Stimulated activated CD4-positive, alpha-beta T cell treated with anti-CD3 and anti-CD28 coated beads, Interleukin-4, amount 100 ng/mL, for 24 hours (primary cell): ENCODE measurements around the gene MSTO1.
"Not testable (repeated sequence)": the region's sequence is repeated elsewhere in the genome, so short reads cannot be mapped to it uniquely, and the experiment has no call there.

Source experiments
- DNase-seq: peaks from one replicate; pipeline ENCODE4 v3.0.0-alpha.2; 2020

MSTO1 gene

GRCh38 chr1:155622191-155622590 is 12.2 kb downstream of the MSTO1 start:
- DNase-seq: no peak

GRCh38 chr1:155623357-155623756 is 13.3 kb downstream of the MSTO1 start:
- no peak for DNase-seq

GRCh38 chr1:155626428-155626827 is 16.4 kb downstream of the MSTO1 start:
- DNase-seq: not testable (repeated sequence)

- DNase-seq: no peak
Measured at GRCh38 chr1:155636397-155637153, 26.6 kb downstream of the MSTO1 start.

GRCh38 chr1:155640367-155640766 is 30.3 kb downstream of the MSTO1 start:
- no peak for DNase-seq

GRCh38 chr1:155642559-155643180 is 32.7 kb downstream of the MSTO1 start:
- not testable (repeated sequence) for DNase-seq

- DNase-seq: no peak
Measured at GRCh38 chr1:155643230-155643629, 33.2 kb downstream of the MSTO1 start.

GRCh38 chr1:155645034-155645598 is 35.1 kb downstream of the MSTO1 start:
- no peak for DNase-seq

GRCh38 chr1:155645648-155646047 is 35.6 kb downstream of the MSTO1 start:
- no peak for DNase-seq

GRCh38 chr1:155646307-155646706 is 36.3 kb downstream of the MSTO1 start:
- no peak for DNase-seq

GRCh38 chr1:155648207-155649147 is 38.5 kb downstream of the MSTO1 start:
- DNase-seq: no peak

- DNase-seq: no peak
Measured at GRCh38 chr1:155649676-155650075, 39.7 kb downstream of the MSTO1 start.

GRCh38 chr1:155650231-155650757 is 40.3 kb downstream of the MSTO1 start:
- no peak for DNase-seq

GRCh38 chr1:155651861-155652661 is 42.0 kb downstream of the MSTO1 start:
- no peak for DNase-seq

- DNase-seq: no peak
Measured at GRCh38 chr1:155652951-155653350, 42.9 kb downstream of the MSTO1 start.

GRCh38 chr1:155657463-155657862 is 47.4 kb downstream of the MSTO1 start:
- no peak for DNase-seq

- not testable (repeated sequence) for DNase-seq
Measured at GRCh38 chr1:155661239-155661638, 51.2 kb downstream of the MSTO1 start.
